ENCODE measurements around the gene PCDHA5.

Gene PCDHA5

DNA sequence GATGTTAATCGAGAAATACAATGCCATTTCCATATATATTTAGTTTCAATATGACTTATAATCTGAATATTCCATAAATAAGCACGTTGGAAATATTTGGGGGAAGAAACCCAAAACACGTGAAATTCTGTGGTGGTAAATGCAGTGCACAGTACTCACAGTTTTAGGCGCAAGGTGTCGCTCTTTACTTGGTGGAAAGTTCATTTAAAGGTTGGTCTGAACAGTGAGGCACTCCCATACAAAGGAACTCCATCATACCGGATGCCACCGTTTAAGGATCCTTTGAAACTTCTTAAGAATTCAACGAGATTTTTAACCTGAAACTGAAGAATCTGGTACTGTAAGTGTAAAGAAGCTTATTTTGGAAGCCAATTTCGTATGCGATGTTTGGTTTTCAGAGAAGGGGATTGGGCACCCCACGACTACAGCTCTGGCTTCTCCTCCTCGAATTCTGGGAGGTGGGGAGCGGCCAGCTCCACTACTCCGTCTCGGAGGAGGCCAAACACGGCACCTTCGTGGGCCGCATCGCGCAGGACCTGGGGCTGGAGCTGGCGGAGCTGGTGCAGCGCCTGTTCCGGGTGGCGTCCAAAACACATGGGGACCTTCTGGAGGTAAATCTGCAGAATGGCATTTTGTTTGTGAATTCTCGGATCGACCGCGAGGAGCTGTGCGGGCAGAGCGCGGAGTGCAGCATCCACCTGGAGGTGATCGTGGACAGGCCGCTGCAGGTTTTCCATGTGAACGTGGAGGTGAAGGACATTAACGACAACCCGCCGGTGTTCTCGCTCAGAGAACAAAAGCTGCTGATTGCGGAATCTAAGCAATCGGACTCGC lies 47.5 kb downstream of the PCDHA5 start, which contains the start of gene PCDHA11:
Gene PCDHA11 (plus strand): TSS at position 237 of the 834 bp plus-strand sequence. CDS start 147 bp downstream, at position 384.
- no peak for DNase-seq

DNA sequence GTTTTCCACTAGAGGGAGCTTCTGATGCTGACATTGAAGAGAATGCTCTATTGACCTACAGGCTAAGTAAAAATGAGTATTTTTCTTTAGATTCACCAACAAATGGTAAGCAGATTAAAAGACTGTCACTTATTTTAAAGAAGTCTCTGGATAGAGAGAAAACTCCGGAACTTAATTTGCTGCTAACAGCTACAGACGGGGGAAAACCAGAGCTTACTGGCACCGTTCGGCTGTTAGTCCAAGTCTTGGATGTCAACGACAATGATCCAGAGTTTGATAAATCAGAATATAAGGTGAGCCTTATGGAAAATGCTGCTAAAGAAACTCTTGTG lies 48.1 kb downstream of the PCDHA5 start:
- no peak for DNase-seq

DNA sequence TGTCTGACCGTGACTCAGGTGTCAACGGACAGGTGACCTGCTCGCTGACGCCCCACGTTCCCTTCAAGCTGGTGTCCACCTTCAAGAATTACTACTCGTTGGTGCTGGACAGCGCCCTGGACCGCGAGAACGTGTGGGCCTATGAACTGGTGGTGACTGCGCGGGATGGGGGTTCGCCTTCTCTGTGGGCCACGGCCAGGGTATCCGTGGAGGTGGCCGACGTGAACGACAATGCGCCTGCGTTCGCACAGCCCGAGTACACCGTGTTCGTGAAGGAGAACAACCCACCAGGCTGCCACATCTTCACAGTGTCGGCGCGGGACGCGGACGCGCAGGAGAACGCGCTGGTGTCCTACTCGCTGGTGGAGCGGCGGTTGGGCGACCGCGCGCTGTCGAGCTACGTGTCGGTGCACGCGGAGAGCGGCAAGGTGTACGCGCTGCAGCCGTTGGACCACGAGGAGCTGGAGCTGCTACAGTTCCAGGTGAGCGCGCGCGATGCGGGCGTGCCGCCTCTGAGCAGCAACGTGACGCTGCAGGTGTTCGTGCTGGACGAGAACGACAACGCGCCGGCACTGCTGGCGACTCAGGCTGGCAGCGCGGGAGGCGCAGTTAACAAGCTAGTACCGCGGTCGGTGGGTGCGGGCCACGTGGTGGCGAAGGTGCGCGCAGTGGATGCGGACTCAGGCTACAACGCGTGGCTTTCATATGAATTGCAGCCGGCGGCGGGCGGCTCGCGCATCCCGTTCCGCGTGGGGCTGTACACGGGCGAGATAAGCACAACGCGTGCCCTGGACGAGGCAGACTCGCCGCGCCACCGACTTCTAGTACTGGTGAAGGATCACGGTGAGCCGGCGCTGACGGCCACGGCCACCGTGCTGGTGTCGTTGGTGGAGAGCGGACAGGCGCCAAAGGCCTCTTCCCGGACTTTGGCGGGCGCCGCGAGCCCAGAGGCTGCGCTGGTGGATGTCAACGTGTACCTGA lies 49.1 kb downstream of the PCDHA5 start:
- no peak for DNase-seq
